OCI-LY7 (cell line): ENCODE measurements around the gene KIF1A. TPM values are rescaled to one million over a fixed set of nuclear protein-coding genes. Genes with fewer than 3 reads are reported as not detected.
"Not testable (repeated sequence)": the region's sequence is repeated elsewhere in the genome, so short reads cannot be mapped to it uniquely, and the experiment has no call there.

Experiments
- BruUV-seq: library from RNA; stranded (reverse); fragments of 400-500 nt; replicated peaks from 2 replicates; lab custom pipeline; 2021; lab: Mats Ljungman, UMichigan
- CTCF ChIA-PET: fragments of 300-600 bp; sonication (Branson Sonifier 250); formaldehyde crosslinking; loops from one replicate; lab custom pipeline; 2022; ENCODE audit warnings: antibody characterized with exemption; ENCODE audit not compliant: unreplicated experiment; lab: Charles Lee
- POLR2A ChIA-PET: fragments of 300-600 bp; sonication (Branson Sonifier 250); formaldehyde crosslinking; loops from one replicate; lab custom pipeline; 2022; ENCODE audit warnings: antibody characterized with exemption; lab: Charles Lee
- DNase-seq: peaks from one replicate; pipeline ENCODE4 v3.0.0-alpha.2; 2015; ENCODE audit warnings: low spot score
- H2AFZ ChIP-seq: fragments of 200-600 bp; sonication (generic), shearing (Covaris generic); 2 replicates; pipeline ENCODE4 v1.6.1; 2014; ENCODE audit warnings: mild to moderate bottlenecking, antibody characterized with exemption, low read length, moderate library complexity
- H3K27ac ChIP-seq: fragments of 200-600 bp; sonication (generic); 2 replicates; pipeline ENCODE4 v1.5.1; 2014; ENCODE audit warnings: mixed run types, low read depth, mild to moderate bottlenecking, moderate library complexity, low read length, inconsistent platforms; ENCODE audit not compliant: poor library complexity, severe bottlenecking
- H3K36me3 ChIP-seq: fragments of 200-600 bp; sonication (generic); 2 replicates; pipeline ENCODE4 v1.6.1; 2014; ENCODE audit warnings: mild to moderate bottlenecking, antibody characterized with exemption, low read length, moderate library complexity, mixed read lengths; ENCODE audit not compliant: insufficient read depth
- H3K4me1 ChIP-seq: fragments of 200-600 bp; sonication (generic); 2 replicates; pipeline ENCODE4 v1.5.1; 2014; ENCODE audit warnings: mild to moderate bottlenecking, low read length; ENCODE audit not compliant: insufficient read depth, poor library complexity, severe bottlenecking
- H3K4me2 ChIP-seq: fragments of 200-600 bp; sonication (generic); 2 replicates; pipeline ENCODE4 v1.6.1; 2014; ENCODE audit warnings: mild to moderate bottlenecking, low read length
- H3K4me3 ChIP-seq: fragments of 200-600 bp; sonication (generic); 2 replicates; pipeline ENCODE4 v1.5.1; 2014; ENCODE audit warnings: mild to moderate bottlenecking, low read depth, low read length; ENCODE audit not compliant: poor library complexity, severe bottlenecking
- H3K79me2 ChIP-seq: fragments of 200-600 bp; sonication (generic); 2 replicates; pipeline ENCODE4 v1.6.1; 2016; ENCODE audit warnings: low read depth, mild to moderate bottlenecking, low read length, moderate library complexity, mixed read lengths; ENCODE audit not compliant: insufficient read depth
- H3K9me2 ChIP-seq: fragments of 200-600 bp; sonication (generic); 2 replicates; pipeline ENCODE4 v1.6.1; 2016; ENCODE audit warnings: mild to moderate bottlenecking, low read length, mixed read lengths; ENCODE audit not compliant: insufficient read depth
- H3K9me3 ChIP-seq: fragments of 200-600 bp; sonication (generic); 2 replicates; pipeline ENCODE4 v1.6.1; 2014; ENCODE audit warnings: mild to moderate bottlenecking, mixed run types, low read length, mixed read lengths
- H4K20me1 ChIP-seq: fragments of 200-600 bp; sonication (generic); 2 replicates; pipeline ENCODE4 v1.6.1; 2014; ENCODE audit warnings: mild to moderate bottlenecking, antibody characterized with exemption, low read length, moderate library complexity, mixed read lengths; ENCODE audit not compliant: insufficient read depth
- EZH2phosphoT487 ChIP-seq: fragments of 200-600 bp; sonication (generic); IDR thresholded peaks from 2 replicates; pipeline ENCODE4 v1.6.1; 2018; ENCODE audit warnings: low read depth, borderline replicate concordance, mild to moderate bottlenecking, mixed run types, antibody characterized with exemption, low read length, moderate library complexity, mixed read lengths
- intact Hi-C: fragments of 100-400 bp; cut with micrococcal nuclease; formaldehyde crosslinking; loops from one replicate; pipeline ENCODE4 v1.10.0; 2022; ENCODE audit not compliant: unreplicated experiment
- total RNA-seq, 2 experiments: library from RNA; depleted of rRNA in 1 of 2; stranded (reverse); fragments of >200 nt in 1 of 2; shearing (Covaris generic) in 1 of 2; gene quantifications; 2 replicates each; pipeline ENCODE4 v1.2.3, GENCODE V29; 2014 to 2022
- TF ChIP-seq, protein P1 (sequence below): fragments of 200-600 bp; sonication (generic); conservative IDR thresholded peaks from 2 replicates; pipeline ENCODE4 v1.5.1; 2014; ENCODE audit warnings: mild to moderate bottlenecking, antibody characterized with exemption, low read length, moderate library complexity, mixed read lengths

Gene KIF1A
- total RNA-seq, 2 experiments from 2014 or later, result not detected

GRCh38 chr2:240847817-240848216 is 27.8 kb upstream of the KIF1A start:
- Histone ChIP-seq H3K4me3 (no peak overlapping the region), H2AFZ (no peak overlapping the region), H4K20me1 (no peaks in the 10 kb centered on the region), H3K27ac (no peak overlapping the region), H3K79me2 (no peaks in the 10 kb centered on the region), H3K4me1 (no peaks in the 10 kb centered on the region), H3K4me2 (no peak overlapping the region), H3K9me2 (no peaks in the 10 kb centered on the region), H3K9me3 (no peaks in the 10 kb centered on the region), H3K36me3 (no peaks in the 10 kb centered on the region)
- no TSS peak for BruUV-seq
- ChIA-PET CTCF (no interaction called here), POLR2A (no interaction called here)
- no peak for DNase-seq
- intact Hi-C loops, result no loop called here
- TF ChIP-seq, protein P1, sequence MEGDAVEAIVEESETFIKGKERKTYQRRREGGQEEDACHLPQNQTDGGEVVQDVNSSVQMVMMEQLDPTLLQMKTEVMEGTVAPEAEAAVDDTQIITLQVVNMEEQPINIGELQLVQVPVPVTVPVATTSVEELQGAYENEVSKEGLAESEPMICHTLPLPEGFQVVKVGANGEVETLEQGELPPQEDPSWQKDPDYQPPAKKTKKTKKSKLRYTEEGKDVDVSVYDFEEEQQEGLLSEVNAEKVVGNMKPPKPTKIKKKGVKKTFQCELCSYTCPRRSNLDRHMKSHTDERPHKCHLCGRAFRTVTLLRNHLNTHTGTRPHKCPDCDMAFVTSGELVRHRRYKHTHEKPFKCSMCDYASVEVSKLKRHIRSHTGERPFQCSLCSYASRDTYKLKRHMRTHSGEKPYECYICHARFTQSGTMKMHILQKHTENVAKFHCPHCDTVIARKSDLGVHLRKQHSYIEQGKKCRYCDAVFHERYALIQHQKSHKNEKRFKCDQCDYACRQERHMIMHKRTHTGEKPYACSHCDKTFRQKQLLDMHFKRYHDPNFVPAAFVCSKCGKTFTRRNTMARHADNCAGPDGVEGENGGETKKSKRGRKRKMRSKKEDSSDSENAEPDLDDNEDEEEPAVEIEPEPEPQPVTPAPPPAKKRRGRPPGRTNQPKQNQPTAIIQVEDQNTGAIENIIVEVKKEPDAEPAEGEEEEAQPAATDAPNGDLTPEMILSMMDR, result no peak
- no peak for TF ChIP-seq EZH2phosphoT487

DNA sequence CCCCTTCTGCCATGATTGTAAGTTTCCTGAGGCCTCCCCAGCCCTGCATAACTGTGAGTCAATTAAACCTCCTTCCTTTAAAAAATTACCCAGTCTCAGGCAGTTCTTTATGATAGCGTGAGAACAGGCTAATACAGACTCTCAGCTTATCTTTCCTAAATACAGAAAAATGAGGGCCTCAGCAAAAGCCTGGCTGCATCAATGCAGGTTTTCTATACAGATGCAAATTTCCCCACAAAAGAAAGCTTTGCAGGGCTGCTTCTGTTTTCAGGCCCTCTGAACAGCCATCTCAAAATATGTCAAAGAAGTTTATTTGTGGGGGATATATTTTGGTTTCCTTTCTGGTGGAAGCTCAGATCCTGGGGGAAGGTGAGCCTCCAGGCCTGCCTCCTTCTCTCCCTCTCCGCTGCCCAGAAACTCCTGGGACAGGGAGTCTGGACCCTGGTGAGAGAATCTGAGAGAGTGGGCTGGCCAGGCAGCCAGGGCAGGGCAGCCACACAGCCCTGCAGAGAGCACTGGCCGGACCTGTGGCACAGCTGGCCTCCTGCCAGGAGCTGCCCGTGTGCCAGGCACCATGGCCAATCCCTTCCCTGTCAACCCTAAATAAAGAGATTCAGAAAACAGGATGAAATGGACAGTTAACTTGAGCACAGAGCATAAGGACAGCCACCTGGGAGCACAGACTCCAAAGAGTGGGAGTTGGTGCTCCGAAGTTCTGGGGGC is 27.0 kb upstream of the KIF1A start:
- POLR2A ChIA-PET, result no interaction called here
- Histone ChIP-seq H3K79me2 (no peaks in the 10 kb centered on the region), H3K4me1 (no peaks in the 10 kb centered on the region), H3K9me3 (no peaks in the 10 kb centered on the region), H3K9me2 (no peaks in the 10 kb centered on the region), H3K4me2 (no peak overlapping the region), H2AFZ (no peak overlapping the region), H4K20me1 (no peaks in the 10 kb centered on the region), H3K36me3 (no peaks in the 10 kb centered on the region), H3K27ac (no peak overlapping the region), H3K4me3 (no peak overlapping the region)
- DNase-seq, result no peak
- CTCF ChIA-PET, result no interaction called here
- intact Hi-C loops, result no loop called here
- TF ChIP-seq EZH2phosphoT487, result no peak
- TF ChIP-seq, protein P1, result no peak
- BruUV-seq, result no TSS peak

DNA sequence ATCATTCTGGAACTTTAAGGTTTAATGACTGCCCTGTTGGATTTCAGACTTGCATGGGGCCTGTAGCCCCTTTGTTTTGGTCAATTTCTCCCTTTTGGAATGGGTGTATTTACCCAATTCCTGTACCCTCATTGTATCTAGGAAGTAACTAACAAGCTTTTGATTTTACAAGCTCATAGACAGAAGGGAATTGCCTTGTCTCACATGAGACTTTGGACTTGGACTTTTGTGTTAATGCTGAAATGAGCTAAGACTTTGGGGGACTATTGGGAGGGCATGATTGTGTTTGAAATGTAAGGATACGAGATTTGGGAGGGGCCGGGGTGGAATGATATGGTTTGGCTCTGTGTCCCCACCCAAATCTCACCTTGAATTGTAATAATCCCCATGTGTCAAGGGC is 26.3 kb upstream of the KIF1A start:
- H3K36me3 ChIP-seq, POLR2A ChIA-PET, H3K4me2 ChIP-seq, H2AFZ ChIP-seq, H3K27ac ChIP-seq, CTCF ChIA-PET, intact Hi-C loops, H3K79me2 ChIP-seq, DNase-seq, H3K4me3 ChIP-seq, H4K20me1 ChIP-seq, H3K4me1 ChIP-seq, H3K9me3 ChIP-seq, H3K9me2 ChIP-seq, BruUV-seq: not testable (repeated sequence)
